GM20000 (cell line): Measurements from ENCODE around the gene KIN.

Experiments used
- DNase-seq: peaks from one replicate; pipeline ENCODE4 v3.0.0; 2012; ENCODE audit warnings: low spot score
- CTCF ChIP-seq: IDR thresholded peaks from 2 replicates; pipeline ENCODE4 v1.5.1; 2012; ENCODE audit warnings: mild to moderate bottlenecking, control low read depth; ENCODE audit errors: extremely low read depth, missing control alignments

Gene KIN

DNA sequence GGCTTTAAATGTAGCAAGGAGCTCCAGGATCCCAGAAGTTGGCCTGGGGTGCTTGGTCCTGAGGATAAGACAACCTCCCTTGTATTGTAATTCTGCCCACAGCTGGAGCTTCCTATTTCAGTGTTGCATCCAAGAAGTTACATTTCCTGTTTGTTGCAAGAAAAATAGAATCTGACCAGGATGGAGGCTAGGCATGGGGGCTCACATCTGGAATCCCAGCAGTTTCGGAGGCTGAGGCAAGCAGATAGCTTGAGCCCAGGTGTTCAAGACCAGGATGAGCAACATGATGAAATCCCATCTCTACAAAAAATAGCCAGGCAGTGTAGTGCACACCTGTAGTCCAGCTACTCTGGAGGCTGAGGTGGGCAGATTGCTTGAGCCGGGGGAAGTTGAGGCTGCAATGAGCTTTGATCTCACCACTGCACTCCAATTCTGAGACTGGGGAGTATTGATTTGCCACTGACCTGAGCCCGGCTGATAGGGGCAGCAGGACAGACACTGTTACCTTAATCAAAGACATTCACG lies 85.4 kb downstream of the KIN start:
- DNase-seq: no peak
- TF ChIP-seq CTCF: no peak

GRCh38 chr10:7701158-7701742 lies 86.5 kb downstream of the KIN start:
- DNase-seq: no peak
- TF ChIP-seq CTCF: no peak
